Measurements from ENCODE around the gene SLC49A3.
A peak's percentile ranks its signal among the peaks of the same experiment; 100 is the strongest.
"Not testable (repeated sequence)": the region's sequence is repeated elsewhere in the genome, so short reads cannot be mapped to it uniquely, and the experiment has no call there.

The SLC49A3 gene
- total RNA-seq, result 0 to 1.8 (median 0.68) reads per million in 9 experiments

DNA sequence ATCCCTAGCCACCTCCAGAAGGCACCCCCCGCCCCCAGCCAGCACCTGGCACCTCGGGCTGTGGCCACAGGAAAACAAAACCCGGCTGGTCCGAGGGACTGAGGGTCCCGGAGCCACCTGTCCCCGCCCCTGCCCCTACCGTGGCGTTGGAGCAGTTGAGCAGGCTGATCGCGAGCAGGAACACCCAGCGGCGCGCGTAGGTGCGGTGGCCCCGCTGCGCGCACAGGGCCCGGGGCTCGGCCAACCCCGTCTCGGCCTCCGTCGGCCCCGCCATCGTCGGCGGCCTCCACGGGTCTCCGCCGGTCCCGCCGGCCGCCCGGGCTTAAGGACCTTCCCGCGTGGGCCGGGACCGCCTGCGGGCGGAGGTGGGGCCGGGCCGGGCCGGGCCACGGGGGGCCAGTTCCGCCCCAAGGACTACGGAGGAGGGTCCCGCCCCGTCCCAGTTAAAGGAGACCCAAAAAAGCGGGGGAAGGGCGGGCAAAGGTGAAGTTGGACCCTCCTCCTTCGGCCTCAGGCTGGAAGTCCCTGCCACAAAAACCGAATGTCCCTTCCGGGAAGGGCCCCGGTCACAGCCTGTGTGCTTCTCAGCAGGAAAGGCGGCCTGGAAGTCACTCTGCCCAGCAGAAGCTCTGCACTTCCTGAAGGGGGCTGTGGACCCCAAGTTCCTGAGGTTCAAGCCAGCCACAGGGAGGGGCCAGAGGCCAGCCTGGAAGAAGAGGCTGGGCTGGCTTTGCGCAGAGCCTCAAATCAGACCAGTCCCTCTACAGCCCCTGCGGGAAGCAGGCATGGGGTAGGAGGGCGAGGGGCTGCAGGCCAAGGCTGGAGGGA, at the start of gene SLC49A3:
SLC49A3 (minus strand) TSS at position 298 of the 828 bp plus-strand sequence; CDS start at position 274, 24 bp downstream.
- Mint-ChIP-seq H3K27ac (no peak within 1 kb of the TSS), H3K36me3 (ENCODE audit: insufficient read depth) (no peaks in the 10 kb centered on the region), H3K4me3 (no peak within 1 kb of the TSS), H3K27me3 (peaks cover 5 to 19% of the 10 kb centered on the region in 2 donors), H3K4me1 (ENCODE audit: low read depth in 2 of 2) (peaks cover 0 to 8% of the 10 kb centered on the region in 2 donors), H3K9me3 (no peaks in the 10 kb centered on the region)
- ATAC-seq (replicated peaks) (peak; percentile 44), DNase-seq (no peak)

DNA sequence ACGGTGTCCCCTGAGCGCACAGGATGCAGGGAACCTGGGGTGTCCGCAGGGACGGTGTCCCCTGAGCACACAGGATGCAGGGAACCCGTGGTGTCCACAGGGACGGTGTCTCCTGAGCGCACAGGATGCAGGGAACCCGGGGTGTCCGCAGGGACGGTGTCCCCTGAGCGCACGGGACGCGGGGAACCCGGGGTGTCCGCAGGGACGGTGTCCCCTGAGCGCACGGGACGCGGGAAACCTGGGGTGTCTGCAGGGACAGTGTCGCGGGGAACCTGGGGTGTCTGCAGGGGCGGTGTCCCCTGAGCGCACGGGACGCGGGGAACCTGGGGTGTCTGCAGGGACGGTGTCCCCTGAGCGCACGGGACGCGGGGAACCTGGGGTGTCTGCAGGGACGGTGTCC, 47.6 kb upstream of the SLC49A3 start:
- H3K36me3 Mint-ChIP-seq (ENCODE audit: insufficient read depth), result peaks cover 41% of the 10 kb centered on the region
- H3K27ac Mint-ChIP-seq, result not testable (repeated sequence)

DNA sequence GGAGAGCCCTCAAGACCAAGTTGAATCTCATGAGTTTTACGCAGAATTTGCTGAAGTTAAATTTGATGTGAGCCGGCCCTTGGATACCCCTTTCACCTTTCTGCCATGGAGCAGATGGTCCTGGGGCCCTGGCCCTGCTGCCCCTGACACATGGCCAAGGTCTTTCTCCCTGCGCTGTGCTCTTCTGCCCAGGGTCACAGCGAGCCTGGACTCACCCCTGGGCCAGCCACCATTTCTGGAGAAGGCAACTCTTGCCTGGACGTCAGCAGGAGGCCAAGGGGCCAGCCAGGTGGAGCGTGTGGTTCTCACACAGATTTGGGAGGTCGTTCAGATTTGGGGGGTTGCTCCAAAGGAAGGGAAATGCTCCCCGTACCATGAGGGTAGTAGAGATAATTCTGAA, 46.6 kb upstream of the SLC49A3 start:
- H3K27me3 Mint-ChIP-seq, result no peaks in the 10 kb centered on the region
- H3K27ac Mint-ChIP-seq, result peak overlapping the region in 1 of 2 donors; percentile 46
- no peaks in the 10 kb centered on the region for H3K4me1 Mint-ChIP-seq (ENCODE audit: low read depth in 2 of 2)
- no peak overlapping the region for H3K4me3 Mint-ChIP-seq
- no peak for DNase-seq
- no peak for ATAC-seq (replicated peaks)
- H3K36me3 Mint-ChIP-seq (ENCODE audit: insufficient read depth), result peaks cover 41% of the 10 kb centered on the region
- no peaks in the 10 kb centered on the region for H3K9me3 Mint-ChIP-seq

More for the DNA sequence above, 47.6 kb upstream of the SLC49A3 start:
- not testable (repeated sequence) for H3K9me3 Mint-ChIP-seq; ATAC-seq (replicated peaks); H3K27me3 Mint-ChIP-seq; H3K4me3 Mint-ChIP-seq; H3K4me1 Mint-ChIP-seq (ENCODE audit: low read depth in 2 of 2); DNase-seq

DNA sequence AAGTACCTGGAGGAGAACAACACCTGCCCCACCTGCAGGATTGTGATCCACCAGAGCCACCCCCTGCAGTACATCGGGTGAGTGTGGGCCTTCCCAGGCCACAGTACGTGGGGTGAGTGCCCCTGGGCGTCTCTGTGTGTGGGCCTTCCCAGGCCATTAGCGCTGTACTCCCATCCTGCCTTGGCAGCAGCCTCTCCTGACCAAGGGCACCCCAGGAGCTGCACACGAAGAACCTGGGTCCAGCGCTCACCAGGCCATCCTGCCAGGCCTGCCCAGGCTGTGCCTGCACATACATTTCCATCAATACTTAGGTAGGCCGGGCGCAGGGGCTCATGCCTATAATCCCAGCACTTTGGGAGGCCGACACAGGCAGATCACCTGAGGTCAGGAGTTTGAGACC, 46.0 kb upstream of the SLC49A3 start:
- Mint-ChIP-seq H3K27me3 (no peaks in the 10 kb centered on the region), H3K27ac (peak overlapping the region in 1 of 2 donors; percentile 46), H3K36me3 (ENCODE audit: insufficient read depth) (peaks cover 38% of the 10 kb centered on the region), H3K9me3 (no peaks in the 10 kb centered on the region), H3K4me3 (no peak overlapping the region), H3K4me1 (ENCODE audit: low read depth in 2 of 2) (no peaks in the 10 kb centered on the region)
- no peak for DNase-seq
- ATAC-seq (replicated peaks), result no peak

DNA sequence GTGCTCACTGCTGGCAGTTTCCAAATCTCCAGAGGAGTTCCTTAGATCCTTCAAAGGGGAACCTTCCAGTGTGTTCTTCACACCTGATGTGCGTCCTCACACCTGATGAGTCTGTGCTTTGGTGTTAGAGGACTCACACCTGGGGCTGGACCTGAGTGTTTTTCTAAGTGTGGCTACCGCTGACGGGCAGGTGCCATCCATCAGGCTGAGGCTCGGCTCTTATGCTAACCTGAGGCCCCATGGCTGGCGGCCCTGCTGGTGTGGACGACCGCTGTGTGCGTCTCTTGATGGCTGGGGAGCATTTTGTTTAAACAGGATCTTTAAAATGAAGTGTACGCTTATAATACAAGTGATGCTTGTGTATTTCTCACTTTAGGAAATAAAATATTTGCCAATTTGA, 45.1 kb upstream of the SLC49A3 start:
- H3K27me3 Mint-ChIP-seq, result no peaks in the 10 kb centered on the region
- ATAC-seq (replicated peaks) (no peak), DNase-seq (no peak)
- no peak overlapping the region for H3K27ac Mint-ChIP-seq
- no peak overlapping the region for H3K4me3 Mint-ChIP-seq
- H3K36me3 Mint-ChIP-seq (ENCODE audit: insufficient read depth), result peaks cover 40% of the 10 kb centered on the region
- no peaks in the 10 kb centered on the region for H3K9me3 Mint-ChIP-seq
- H3K4me1 Mint-ChIP-seq (ENCODE audit: low read depth in 2 of 2), result no peaks in the 10 kb centered on the region

DNA sequence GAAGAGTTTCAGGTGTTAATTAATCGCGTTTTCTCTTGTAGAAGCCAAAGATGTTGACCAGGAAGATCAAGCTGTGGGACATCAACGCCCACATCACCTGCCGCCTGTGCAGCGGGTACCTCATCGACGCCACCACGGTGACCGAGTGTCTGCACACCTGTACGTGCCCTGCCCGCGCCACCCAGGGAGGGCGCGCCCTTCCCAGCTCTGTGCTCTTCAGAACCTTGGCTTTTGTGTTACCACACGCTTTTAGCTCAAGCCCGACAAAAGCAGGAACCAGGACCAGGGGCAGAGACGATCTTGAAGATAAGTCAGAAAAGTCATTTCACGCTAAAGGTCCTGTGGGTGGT, 44.7 kb upstream of the SLC49A3 start:
- H3K36me3 Mint-ChIP-seq (ENCODE audit: insufficient read depth), result peaks cover 40% of the 10 kb centered on the region
- no peaks in the 10 kb centered on the region for H3K27me3 Mint-ChIP-seq

DNA sequence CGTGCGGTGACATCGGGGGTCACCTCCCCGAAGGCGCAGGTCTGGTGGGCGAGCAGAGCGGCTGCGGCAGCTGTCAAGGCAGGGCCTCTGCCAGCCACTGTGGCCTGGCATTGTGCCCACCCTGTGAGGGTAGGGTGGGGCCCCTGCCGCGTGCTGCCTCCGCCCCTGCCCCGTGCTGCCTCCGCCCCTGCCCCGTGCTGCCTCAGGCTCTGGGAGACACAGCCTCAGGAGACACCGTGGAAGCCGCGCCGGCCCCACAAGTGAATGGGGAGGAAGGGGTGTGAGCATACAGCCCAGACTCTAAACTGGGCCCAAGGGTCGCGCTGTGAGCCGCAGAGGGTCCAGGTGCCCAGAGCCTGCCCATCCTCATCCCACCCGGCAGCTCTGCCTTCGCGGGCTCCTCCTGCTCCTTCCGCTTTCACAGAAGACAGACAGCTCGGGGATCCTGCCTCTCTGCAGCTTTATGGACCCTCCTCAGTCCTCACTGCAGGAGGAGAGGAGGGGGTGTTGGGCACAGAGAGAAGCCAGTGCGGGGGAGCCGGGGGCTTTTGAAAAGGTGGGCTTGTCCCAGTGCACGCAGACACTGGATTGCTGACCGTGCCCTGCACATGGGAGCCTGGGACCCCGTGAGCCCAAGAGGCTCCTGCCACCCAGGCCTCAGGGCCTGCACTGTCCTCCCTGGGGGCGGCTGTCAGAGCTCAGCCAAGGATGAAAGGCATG, 44.1 kb upstream of the SLC49A3 start:
- no peak for ATAC-seq (replicated peaks)
- Mint-ChIP-seq H3K27ac (no peak overlapping the region), H3K9me3 (no peaks in the 10 kb centered on the region), H3K27me3 (no peaks in the 10 kb centered on the region), H3K4me3 (no peak overlapping the region), H3K4me1 (ENCODE audit: low read depth in 2 of 2) (no peaks in the 10 kb centered on the region), H3K36me3 (ENCODE audit: insufficient read depth) (peaks cover 39% of the 10 kb centered on the region)
- DNase-seq, result no peak

More for the DNA sequence above, 44.7 kb upstream of the SLC49A3 start:
- Mint-ChIP-seq H3K9me3 (no peaks in the 10 kb centered on the region), H3K4me3 (no peak overlapping the region), H3K27ac (no peak overlapping the region), H3K4me1 (ENCODE audit: low read depth in 2 of 2) (no peaks in the 10 kb centered on the region)
- DNase-seq (no peak), ATAC-seq (replicated peaks) (no peak)

DNA sequence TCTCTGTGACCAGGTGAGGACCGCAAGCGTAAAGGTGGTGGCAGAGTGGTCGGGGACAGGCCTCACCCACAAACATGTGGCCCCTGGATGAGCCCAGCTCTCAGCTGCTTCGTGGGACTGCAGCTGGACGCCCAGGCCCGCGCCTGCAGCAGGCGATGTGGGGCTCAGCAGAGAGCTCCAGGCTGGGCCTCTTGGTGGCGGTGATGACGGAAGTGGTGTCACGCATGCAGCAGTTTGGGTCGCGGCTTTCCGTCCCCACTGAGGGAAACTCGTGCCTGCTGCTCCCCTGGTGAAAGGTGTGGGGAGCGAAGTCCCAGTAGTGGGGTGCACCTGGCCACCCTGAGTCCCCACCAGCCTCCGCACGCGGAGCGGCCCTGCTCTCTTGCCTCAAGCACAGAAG, 43.5 kb upstream of the SLC49A3 start:
- ATAC-seq (replicated peaks), result no peak
- Mint-ChIP-seq H3K36me3 (ENCODE audit: insufficient read depth) (peaks cover 33% of the 10 kb centered on the region), H3K9me3 (no peaks in the 10 kb centered on the region), H3K4me3 (no peak overlapping the region), H3K27ac (no peak overlapping the region), H3K27me3 (no peaks in the 10 kb centered on the region), H3K4me1 (ENCODE audit: low read depth in 2 of 2) (no peaks in the 10 kb centered on the region)
- DNase-seq, result no peak

DNA sequence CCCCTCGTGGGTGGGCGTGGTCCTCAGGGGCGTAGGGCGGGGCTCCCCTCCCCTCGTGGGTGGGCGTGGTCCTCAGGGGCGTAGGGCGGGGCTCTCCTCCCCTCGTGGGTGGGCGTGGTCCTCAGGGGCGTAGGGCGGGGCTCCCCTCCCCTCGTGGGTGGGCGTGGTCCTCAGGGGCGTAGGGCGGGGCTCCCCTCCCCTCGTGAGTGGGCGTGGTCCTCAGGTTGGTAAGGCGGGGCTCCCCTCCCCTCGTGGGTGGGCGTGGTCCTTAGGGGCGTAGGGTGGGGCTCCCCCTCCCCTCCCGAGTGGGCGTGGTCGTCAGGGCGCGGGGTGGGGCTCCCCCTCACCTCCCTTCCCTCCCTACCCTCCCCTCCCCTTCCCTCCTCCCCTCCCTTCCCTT, 43.0 kb upstream of the SLC49A3 start:
- not testable (repeated sequence) for H3K27me3 Mint-ChIP-seq; H3K27ac Mint-ChIP-seq; H3K9me3 Mint-ChIP-seq; DNase-seq; ATAC-seq (replicated peaks); H3K4me1 Mint-ChIP-seq (ENCODE audit: low read depth in 2 of 2); H3K4me3 Mint-ChIP-seq
- peaks cover 28% of the 10 kb centered on the region for H3K36me3 Mint-ChIP-seq (ENCODE audit: insufficient read depth)

DNA sequence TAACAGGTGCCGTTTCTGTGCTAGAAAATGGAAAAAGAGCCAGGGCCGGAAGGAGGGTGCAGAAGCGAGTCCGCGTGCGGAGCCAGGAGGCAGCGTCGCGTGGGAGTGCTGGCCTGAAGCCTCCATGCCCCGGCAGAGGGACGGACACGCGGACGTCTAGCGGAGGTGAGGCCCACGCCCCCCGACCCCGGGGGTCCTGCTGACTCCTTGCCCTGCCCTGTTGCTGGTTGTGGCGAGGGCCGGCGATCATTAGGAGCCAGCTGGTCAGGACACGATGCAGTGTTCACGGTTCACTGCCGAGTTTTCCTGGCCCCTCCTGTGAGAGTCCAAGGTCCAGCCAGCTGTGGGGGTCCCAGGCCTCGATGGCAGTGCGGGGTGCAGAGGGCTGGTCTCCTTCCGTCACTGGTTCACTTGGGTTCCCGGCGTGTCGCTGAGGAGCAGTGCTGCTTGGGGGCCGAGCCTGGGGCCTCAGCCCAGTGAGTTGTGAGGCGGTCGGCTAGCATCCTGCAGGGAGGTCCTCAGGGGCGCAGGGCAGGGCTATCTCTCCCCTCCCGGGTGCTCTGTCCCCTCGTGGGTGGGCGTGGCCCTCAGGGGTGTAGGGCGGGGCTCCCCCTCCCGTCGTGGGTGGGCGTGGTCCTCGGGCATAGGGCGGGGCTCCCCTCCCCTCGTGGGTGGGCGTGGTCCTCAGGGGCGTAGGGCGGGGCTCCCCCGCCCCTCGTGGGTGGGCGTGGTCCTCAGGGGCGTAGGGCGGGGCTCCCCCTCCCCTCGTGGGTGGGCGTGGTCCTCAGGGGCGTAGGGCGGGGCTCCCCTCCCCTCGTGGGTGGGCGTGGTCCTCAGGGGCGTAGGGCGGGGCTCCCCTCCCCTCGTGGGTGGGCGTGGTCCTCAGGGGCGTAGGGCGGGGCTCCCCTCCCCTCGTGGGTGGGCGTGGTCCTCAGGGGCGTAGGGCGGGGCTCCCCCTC, 42.3 kb upstream of the SLC49A3 start:
- H3K4me3 Mint-ChIP-seq; ATAC-seq (replicated peaks); H3K9me3 Mint-ChIP-seq; H3K27me3 Mint-ChIP-seq; H3K4me1 Mint-ChIP-seq (ENCODE audit: low read depth in 2 of 2); DNase-seq: not testable (repeated sequence)
- Mint-ChIP-seq H3K27ac (peak overlapping the region in 1 of 2 donors; percentile 71), H3K36me3 (ENCODE audit: insufficient read depth) (peaks cover 28% of the 10 kb centered on the region)

DNA sequence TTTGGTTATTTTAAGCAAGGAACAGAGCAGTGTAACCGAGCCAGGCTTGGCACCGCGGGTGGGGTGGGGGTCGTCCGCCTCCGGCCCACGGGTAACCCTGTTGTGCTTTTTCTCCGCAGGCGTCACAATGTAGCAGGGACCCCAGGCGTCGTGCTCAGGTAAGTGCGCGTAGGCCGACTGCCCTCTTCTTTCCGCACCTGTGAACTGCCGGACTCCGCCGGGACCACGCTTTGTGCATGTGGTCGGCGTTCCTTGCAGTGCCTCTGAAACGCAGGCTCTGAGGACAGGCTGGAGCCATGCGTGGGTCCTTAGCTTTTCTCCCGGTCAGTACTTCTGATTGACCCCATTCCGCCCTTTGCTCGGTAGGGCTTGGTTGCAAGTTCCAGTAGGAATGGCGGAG, 41.6 kb upstream of the SLC49A3 start:
- H3K27me3 Mint-ChIP-seq, result no peaks in the 10 kb centered on the region
- DNase-seq (no peak), ATAC-seq (replicated peaks) (no peak)
- peaks cover 28% of the 10 kb centered on the region for H3K36me3 Mint-ChIP-seq (ENCODE audit: insufficient read depth)
- no peaks in the 10 kb centered on the region for H3K9me3 Mint-ChIP-seq
- H3K4me3 Mint-ChIP-seq, result no peak overlapping the region
- H3K27ac Mint-ChIP-seq, result peak overlapping the region in 1 of 2 donors; percentile 71
- H3K4me1 Mint-ChIP-seq (ENCODE audit: low read depth in 2 of 2), result peaks cover 0 to 5% of the 10 kb centered on the region in 2 donors

DNA sequence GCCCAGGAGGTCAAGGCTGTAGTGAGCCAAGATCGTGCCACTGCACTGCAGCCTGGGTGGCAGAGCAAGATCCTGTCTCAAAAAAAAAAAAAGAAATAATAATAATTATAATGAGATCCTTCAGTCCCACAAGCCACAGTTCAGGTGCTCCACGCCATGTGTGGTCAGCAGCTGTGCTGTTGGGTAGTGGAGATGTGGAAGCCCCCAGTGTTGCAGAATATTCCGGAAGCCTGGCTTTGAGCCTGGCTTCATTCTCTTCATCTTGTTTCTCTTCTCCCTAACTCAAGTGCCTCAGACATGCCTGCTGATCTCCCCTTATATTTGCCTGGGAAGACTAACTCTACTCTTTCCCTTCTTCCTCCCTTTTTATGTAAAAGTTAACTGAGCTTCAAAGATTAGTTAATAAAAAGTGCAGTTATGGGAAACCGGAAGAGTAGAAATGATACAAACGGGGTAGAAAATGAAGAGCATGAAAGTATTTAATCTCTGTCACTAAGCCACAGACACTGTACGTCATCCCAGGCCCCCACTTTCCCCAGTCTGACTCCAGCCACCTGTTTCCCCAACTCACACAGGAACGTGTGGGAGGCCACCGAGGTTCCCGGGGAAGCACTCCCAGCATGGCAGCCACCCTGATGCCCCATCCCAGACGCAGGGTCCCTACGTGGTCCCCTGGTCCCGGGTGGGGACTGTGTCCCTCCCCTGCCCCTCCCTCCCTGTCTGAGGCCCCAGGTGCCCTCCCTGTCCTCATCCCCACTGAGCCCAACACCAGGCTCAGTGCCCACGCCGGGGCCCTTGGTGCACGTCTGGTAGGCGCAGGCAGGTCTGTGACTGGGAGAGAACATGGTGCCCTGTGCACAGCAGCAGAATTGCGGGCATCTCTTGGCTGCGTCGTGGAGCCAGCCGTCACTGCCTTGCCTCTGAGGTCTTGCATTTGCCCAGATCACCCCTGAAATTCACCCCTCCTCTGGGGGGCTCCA, 40.7 kb upstream of the SLC49A3 start:
- no peaks in the 10 kb centered on the region for H3K9me3 Mint-ChIP-seq
- no peak for ATAC-seq (replicated peaks)
- H3K4me1 Mint-ChIP-seq (ENCODE audit: low read depth in 2 of 2), result peaks cover 5 to 11% of the 10 kb centered on the region in 2 donors
- H3K27me3 Mint-ChIP-seq, result no peaks in the 10 kb centered on the region
- H3K4me3 Mint-ChIP-seq, result no peak overlapping the region
- no peak for DNase-seq
- peak overlapping the region in 1 of 2 donors; percentile 77 for H3K27ac Mint-ChIP-seq
- peaks cover 24% of the 10 kb centered on the region for H3K36me3 Mint-ChIP-seq (ENCODE audit: insufficient read depth)
